ENCODE measurements around the gene SPEM3.

SPEM3 gene

DNA sequence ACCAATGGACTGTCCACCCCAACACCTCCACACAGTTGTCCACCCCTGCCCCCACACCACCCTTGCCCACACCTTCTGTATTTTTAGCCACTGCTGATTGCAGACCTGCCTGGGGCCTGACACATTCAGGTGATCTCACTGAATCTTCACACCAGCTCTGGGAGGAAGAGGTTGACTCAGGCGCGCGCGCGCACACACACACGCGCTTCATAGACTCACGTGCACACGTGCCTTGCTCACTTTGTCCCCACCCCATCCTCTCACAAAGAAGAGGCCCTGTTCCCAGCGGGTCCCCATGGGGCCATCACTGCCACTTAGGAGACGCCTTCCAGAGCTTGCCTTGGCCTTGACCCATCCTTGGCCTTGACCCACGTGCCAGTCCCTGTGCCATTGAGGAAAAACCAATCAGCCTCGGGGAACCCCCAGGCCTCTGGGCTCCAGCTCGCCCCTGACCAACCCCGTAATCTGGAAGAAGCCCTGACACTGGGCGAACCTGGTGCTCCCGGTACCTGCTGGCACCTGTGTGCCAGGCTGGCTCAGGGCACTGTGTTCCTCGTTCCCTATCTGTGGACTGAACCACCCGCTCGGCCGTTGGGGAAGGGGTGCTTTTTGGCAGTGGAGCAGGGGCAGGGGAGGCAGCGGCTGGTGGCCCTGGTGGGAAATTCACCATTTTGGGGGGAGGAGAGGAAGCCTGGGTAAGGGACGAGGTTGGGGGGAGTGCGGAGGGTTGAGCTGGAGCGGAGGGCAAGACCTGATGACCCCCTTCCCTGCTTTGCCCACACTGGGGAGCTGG is 17.8 kb upstream of the SPEM3 start:
- Histone ChIP-seq H3K9me3 (ENCODE audit: insufficient read depth, low read length) (no peaks in the 10 kb centered on the region), H3K27me3 (ENCODE audit: low read depth, low read length) (0 out of 2 replicates have a peak, but pooled peaks cover under 1% of the 10 kb centered on the region), H3K4me3 (ENCODE audit: low read length) (no peak overlapping the region), H3K27ac (ENCODE audit: low read length) (no peak overlapping the region), H3K4me2 (ENCODE audit: low read length) (no peak overlapping the region), H3K9ac (ENCODE audit: low read length) (no peak overlapping the region), H3K4me1 (ENCODE audit: low read length) (peaks cover 1% of the 10 kb centered on the region; the same call in 1 of the 2 replicates), H4K20me1 (ENCODE audit: insufficient read depth, low read length) (no peaks in the 10 kb centered on the region), H2AFZ (ENCODE audit: low read depth, low read length) (no peak overlapping the region), H3K79me2 (ENCODE audit: low read length) (no peaks in the 10 kb centered on the region), H3K36me3 (replicated peaks; ENCODE audit: low read depth, low read length) (no peaks in the 10 kb centered on the region)
- no peak for TF ChIP-seq EZH2phosphoT487 (IDR thresholded peaks at IDR 0.05; ENCODE audit: low read depth)
- TF ChIP-seq, protein P1, sequence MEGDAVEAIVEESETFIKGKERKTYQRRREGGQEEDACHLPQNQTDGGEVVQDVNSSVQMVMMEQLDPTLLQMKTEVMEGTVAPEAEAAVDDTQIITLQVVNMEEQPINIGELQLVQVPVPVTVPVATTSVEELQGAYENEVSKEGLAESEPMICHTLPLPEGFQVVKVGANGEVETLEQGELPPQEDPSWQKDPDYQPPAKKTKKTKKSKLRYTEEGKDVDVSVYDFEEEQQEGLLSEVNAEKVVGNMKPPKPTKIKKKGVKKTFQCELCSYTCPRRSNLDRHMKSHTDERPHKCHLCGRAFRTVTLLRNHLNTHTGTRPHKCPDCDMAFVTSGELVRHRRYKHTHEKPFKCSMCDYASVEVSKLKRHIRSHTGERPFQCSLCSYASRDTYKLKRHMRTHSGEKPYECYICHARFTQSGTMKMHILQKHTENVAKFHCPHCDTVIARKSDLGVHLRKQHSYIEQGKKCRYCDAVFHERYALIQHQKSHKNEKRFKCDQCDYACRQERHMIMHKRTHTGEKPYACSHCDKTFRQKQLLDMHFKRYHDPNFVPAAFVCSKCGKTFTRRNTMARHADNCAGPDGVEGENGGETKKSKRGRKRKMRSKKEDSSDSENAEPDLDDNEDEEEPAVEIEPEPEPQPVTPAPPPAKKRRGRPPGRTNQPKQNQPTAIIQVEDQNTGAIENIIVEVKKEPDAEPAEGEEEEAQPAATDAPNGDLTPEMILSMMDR (IDR thresholded peaks at IDR 0.05; ENCODE audit: low read depth, low read length), result no peak

- Histone ChIP-seq H3K9me3 (ENCODE audit: insufficient read depth, low read length) (no peaks in the 10 kb centered on the region), H3K4me2 (ENCODE audit: low read length) (no peak overlapping the region), H3K36me3 (replicated peaks; ENCODE audit: low read depth, low read length) (no peaks in the 10 kb centered on the region), H4K20me1 (ENCODE audit: insufficient read depth, low read length) (no peaks in the 10 kb centered on the region), H2AFZ (ENCODE audit: low read depth, low read length) (no peak overlapping the region), H3K79me2 (ENCODE audit: low read length) (no peaks in the 10 kb centered on the region), H3K4me1 (ENCODE audit: low read length) (no peaks in the 10 kb centered on the region), H3K4me3 (ENCODE audit: low read length) (no peak overlapping the region), H3K9ac (ENCODE audit: low read length) (no peak overlapping the region), H3K27me3 (ENCODE audit: low read depth, low read length) (no peaks in the 10 kb centered on the region), H3K27ac (ENCODE audit: low read length) (no peak overlapping the region)
- no peak for TF ChIP-seq EZH2phosphoT487 (IDR thresholded peaks at IDR 0.05; ENCODE audit: low read depth)
- TF ChIP-seq, protein P1 (IDR thresholded peaks at IDR 0.05; ENCODE audit: low read depth, low read length), result no peak
Observed at GRCh38 chr17:7411427-7411750, 17.3 kb upstream of the SPEM3 start.

GRCh38 chr17:7413346-7413985 is 15.2 kb upstream of the SPEM3 start:
- Histone ChIP-seq H3K36me3 (replicated peaks; ENCODE audit: low read depth, low read length) (no peaks in the 10 kb centered on the region), H3K4me3 (ENCODE audit: low read length) (no peak overlapping the region), H3K79me2 (ENCODE audit: low read length) (no peaks in the 10 kb centered on the region), H3K27me3 (ENCODE audit: low read depth, low read length) (no peaks in the 10 kb centered on the region), H3K4me2 (ENCODE audit: low read length) (no peak overlapping the region), H4K20me1 (ENCODE audit: insufficient read depth, low read length) (no peaks in the 10 kb centered on the region), H3K4me1 (ENCODE audit: low read length) (no peaks in the 10 kb centered on the region), H3K9me3 (ENCODE audit: insufficient read depth, low read length) (no peaks in the 10 kb centered on the region), H3K9ac (ENCODE audit: low read length) (no peak overlapping the region), H3K27ac (ENCODE audit: low read length) (no peak overlapping the region), H2AFZ (ENCODE audit: low read depth, low read length) (no peak overlapping the region)
- TF ChIP-seq EZH2phosphoT487 (IDR thresholded peaks at IDR 0.05; ENCODE audit: low read depth), result no peak
- TF ChIP-seq, protein P1 (IDR thresholded peaks at IDR 0.05; ENCODE audit: low read depth, low read length), result no peak

GRCh38 chr17:7414837-7415236 is 13.8 kb upstream of the SPEM3 start:
- Histone ChIP-seq H3K9ac (ENCODE audit: low read length) (no peak overlapping the region), H3K36me3 (replicated peaks; ENCODE audit: low read depth, low read length) (no peaks in the 10 kb centered on the region), H3K27me3 (ENCODE audit: low read depth, low read length) (no peaks in the 10 kb centered on the region), H3K79me2 (ENCODE audit: low read length) (no peaks in the 10 kb centered on the region), H4K20me1 (ENCODE audit: insufficient read depth, low read length) (no peaks in the 10 kb centered on the region), H2AFZ (ENCODE audit: low read depth, low read length) (no peak overlapping the region), H3K27ac (ENCODE audit: low read length) (no peak overlapping the region), H3K4me3 (ENCODE audit: low read length) (no peak overlapping the region), H3K4me2 (ENCODE audit: low read length) (no peak overlapping the region), H3K9me3 (ENCODE audit: insufficient read depth, low read length) (no peaks in the 10 kb centered on the region), H3K4me1 (ENCODE audit: low read length) (no peaks in the 10 kb centered on the region)
- TF ChIP-seq EZH2phosphoT487 (IDR thresholded peaks at IDR 0.05; ENCODE audit: low read depth), result no peak
- TF ChIP-seq, protein P1 (IDR thresholded peaks at IDR 0.05; ENCODE audit: low read depth, low read length), result no peak
